LoVo (cell line): ENCODE measurements around the gene ZNF106.

Source experiments
- DNase-seq: peaks from one replicate; pipeline ENCODE4 v3.0.0-alpha.2; 2016; ENCODE audit warnings: low spot score

ZNF106 gene

DNA sequence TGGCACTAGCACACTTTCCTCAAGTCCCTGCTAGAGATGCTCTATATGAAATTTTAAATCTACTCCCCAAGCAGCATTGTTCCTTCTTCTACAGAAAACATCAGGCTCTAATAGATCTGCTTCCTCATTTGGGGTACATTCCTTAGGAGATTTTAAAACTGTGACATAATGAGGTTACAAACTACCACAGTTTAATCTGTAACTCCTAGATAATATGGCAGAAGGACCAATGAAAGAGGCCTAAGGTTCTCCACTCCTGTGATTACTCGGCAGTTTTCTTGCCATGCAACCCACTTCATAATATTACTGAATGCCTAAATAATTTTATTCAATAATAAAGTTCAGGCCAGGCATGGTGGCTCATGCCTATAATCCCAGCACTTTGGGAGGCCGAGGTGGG, 16.1 kb downstream of the ZNF106 start:
- no peak for DNase-seq

DNA sequence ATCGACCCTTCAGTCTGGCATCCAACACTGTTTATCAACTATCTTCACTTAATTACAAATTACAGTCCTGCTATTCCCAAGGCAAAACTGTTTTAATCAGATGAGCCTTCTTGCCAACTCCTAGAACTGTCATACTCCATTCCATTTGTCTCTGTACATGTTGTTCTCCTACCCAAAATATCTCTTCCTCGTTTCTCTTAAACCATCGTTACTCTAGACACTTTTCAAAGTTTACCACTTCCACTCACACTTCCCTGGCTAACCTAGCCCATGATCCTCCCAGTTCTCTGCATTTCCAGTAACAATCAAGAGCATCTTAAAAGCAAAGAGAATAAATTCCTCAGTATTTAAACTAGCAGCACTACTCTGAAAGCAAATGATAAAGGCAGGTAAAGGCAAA, 19.9 kb downstream of the ZNF106 start:
- no peak for DNase-seq

DNA sequence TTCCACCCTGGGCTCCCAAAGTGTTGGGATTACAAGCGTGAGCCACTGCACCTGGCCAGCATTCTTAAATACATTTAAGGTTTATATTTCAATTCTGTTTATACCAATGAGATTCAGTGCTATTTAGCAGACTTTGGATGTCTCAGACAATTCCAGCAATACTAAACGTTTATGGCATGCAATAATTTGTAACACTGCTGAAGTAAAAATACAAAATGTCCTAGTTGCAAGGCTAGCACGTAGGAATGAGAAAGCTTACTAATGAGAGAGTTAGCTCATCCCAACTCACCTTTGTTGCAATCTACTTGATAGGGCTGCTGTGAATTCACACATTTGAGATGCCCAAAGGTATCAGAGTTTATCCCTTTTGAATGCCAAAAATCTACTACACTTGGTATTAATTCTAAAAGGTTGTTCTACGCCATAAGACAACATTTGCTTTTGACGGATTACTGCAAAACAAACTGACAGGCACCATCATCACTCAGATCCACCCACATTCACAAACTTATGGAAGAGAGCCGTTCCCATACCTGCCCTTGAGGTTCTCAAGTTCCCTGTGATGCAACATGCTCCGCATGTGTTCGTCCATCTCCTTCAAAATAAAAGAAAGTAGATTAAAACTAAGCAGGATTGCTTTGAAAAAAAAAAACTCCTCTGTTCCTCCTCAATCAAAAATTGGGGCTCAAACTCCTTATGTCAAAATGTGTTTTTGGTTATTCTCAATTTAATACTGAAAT, 25.3 kb downstream of the ZNF106 start:
- no peak for DNase-seq

DNA sequence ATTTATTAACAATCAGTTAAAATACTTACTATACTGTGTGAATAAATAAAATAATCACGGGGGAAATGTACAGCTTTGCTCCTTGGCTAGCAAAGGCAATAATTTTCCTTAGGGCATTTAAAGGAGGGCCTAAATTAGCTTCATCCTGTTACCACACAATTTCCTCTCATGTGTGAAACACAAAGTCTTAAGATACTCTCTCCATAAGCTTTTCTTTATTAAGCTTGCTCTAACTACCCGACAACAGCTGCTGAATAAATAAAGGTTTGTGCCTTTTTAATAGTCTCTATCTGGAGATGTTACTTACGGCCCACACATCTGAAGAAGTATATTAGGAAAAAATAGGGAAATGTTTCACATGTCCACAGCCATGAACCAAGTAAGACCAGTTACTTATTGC, 29.7 kb downstream of the ZNF106 start:
- DNase-seq = no peak

DNA sequence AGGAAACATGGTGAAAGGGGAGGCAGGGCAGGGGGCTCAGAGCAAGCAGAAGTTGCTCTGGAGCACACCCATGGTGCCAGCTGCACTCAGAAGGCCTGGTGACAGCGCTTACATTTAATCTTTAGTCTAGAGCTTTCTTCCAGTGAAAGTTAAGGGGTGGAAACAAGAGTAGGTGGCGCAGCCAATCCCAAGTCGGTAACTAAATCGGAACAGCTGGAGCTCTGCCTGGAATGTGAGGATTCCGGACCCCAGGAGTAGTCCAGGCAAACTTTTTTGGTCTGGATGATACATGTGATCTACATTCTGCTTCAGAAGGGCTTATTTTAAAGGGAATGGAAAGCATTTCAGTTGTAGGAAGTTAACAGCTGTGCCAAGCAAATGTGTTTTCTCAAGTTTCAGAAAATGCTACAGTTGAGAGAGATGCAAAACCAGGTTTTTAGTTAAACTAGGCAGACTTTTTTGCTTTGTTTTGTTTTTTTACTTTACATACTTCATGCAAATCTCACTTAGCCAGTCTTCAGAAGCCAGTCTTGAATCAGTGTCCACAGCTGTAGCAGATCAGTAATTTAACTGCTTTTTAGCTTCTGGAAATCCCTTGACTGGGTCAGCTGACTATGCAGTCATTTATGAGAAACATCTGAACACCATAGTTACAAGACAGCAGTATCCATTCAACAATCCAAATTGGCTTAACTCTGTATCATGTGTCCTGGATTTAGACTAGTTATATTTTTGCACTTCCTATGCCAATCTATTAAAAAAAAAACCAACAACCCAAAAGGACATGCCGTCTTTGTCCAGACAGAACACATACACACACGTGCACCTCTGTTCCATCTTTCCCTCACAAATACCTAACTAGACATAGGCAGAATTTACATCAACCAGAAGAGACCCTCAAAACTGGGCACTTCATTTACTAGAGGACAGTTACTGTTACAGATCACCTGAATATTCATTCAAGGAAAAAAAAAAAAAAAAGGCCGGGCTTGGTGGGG, 33.2 kb downstream of the ZNF106 start:
- no peak for DNase-seq

DNA sequence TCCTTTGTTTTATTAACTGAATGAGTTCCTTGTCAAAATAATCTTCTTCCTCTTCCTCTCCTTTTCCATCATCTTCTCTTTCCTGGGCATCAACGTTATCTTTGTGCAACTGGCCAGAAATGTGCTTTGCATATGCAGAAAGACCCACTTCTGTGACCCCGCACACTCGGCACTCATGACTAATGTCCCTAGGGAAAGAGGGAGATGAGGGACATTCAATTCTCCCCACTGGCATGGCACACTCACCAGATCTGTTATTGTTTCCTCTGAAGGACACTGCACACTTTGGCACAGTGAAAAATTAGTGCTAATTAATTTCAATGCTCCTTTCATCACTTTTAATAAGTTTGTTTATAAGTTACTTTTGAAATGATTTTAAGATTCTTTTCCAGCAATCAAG, 34.0 kb downstream of the ZNF106 start:
- no peak for DNase-seq

DNA sequence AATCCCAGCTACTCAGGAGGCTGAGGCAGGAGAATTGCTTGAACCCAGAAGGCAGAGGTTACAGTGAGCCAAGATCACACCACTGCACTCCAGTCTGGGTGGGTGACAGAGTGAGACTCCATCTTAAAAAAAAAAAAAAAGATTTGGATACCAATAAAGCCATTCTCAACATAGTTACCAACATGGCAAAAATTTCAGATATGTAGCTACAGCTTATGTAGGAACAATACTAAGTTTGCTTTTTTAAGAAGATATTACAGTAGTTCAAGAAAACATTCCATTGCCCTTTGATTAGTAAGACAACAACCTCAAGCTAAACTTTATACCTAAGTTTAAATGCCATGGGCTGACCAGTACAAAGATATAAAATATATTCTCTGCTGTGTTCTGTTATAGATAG, 34.4 kb downstream of the ZNF106 start:
- no peak for DNase-seq

DNA sequence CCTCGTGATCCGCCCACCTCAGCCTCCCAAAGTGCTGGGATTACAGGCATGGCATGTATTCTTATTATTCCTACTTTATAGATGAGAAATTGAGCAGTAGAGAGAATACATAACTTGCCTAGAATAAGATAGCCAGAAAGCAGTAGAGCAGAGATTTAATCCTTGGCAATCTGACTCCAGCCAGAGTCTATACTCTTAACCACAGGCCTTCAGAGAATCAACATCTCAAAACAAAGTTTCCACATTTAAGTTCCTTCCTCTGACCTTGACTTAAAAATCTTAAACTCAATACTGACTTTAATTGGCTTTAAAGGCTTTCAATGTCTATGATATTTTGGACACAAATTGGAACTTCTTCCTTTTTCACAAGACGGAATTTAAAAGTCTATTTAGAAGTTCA, 37.1 kb downstream of the ZNF106 start:
- no peak for DNase-seq

DNA sequence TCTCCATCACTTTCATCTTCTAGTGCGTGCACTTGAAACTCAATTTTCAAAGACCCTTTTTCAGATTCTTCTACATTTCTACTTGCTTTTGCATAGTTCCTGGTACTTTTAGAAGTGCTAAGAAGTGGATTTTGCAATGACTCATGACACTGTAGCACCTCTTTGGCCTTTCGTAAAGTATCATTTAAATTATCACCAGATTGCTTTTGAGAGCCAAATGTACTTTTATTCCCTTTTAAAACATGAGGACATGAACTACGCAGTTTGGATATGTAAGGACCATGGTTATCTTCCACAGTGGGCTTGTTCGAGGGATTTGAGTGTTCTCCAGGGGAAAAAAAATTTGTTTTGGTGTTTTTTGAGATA, 40.5 kb downstream of the ZNF106 start:
- DNase-seq = no peak

DNA sequence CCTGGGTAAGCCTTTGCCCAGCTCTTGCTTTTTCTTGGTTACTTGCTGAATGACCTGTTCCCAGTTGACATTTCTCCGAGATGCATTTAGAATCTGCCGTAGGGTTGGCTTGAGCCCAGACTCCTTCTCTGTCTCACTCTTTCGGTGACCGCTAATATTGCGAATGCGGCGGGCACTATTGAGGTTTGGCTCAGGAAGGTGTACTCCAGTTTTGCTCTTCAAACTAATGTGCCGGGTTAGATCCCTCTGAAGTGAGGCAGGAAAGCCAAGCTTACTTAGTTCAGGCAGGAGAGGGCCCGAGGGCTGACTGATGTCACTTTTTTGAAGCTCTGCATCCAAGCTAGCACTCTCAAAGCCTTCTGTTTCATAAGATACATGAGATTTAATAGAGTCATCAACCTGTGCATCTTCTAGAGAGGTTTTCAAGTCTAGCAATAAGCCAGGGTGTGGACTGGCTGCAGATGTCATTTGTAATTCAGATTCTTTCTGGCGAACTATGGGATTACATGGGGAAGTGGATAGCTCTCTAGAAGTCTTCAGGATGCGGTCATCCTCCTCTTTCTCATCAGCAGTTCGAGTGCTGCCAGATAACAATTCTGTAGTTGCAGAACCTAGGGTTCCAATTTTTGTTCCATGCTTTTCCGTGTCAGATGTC, 41.0 kb downstream of the ZNF106 start:
- no peak for DNase-seq

DNA sequence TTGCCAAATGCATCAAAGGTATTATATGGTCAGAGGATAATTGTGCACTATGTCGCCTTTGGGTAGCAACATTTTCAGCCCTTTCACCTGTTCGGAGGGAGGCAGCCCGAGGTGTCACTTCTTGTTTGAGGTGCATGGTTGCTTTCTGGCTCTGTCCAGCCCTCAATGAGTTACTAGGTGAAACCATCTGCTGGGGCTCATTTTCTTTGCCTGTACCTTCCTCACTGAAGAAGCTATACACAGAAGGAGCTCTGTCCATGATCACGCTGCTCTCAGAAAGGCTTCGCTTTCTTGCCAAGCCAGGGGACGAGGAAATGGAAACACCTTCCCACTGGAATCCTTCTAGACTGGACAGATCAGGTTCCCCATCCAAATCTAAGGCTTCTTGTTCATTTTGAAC, 42.7 kb downstream of the ZNF106 start:
- DNase-seq = no peak

DNA sequence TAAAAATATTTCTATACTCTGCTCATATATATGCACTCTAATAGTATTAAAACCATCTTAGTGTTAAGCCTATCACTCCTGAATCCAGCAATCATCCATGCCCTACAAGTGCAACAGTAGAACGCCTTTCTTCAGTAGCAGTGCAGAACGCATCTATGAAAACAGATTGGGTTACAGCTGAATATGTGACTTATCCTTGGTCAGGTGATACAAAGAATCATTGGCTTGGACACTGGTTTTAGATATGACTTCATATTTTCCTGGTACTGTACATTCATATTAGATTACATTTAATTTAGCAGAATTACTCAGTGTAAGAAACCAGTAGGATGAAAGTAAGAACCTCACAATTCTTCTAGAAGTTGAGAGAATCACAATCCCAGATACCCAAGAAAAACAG, 43.3 kb downstream of the ZNF106 start:
- DNase-seq = no peak

DNA sequence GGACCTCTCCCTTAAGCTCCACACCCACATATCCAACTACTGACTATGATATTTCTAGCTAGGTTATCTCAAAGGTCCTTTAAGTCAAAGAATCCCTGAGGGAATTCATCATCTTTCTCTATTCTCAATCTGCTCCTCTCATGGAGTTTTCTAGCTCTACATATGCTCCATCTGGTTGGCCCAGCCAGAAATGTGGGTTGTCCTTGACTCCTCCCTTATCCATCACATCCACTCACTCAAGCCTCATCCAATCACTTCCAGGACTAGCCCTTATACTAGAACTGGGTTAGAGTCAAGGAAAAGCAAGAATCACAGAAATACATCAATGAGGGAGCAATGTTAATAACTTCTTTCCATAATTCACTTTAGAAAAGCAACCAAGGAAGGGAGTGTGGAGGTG, 45.4 kb downstream of the ZNF106 start:
- no peak for DNase-seq

DNA sequence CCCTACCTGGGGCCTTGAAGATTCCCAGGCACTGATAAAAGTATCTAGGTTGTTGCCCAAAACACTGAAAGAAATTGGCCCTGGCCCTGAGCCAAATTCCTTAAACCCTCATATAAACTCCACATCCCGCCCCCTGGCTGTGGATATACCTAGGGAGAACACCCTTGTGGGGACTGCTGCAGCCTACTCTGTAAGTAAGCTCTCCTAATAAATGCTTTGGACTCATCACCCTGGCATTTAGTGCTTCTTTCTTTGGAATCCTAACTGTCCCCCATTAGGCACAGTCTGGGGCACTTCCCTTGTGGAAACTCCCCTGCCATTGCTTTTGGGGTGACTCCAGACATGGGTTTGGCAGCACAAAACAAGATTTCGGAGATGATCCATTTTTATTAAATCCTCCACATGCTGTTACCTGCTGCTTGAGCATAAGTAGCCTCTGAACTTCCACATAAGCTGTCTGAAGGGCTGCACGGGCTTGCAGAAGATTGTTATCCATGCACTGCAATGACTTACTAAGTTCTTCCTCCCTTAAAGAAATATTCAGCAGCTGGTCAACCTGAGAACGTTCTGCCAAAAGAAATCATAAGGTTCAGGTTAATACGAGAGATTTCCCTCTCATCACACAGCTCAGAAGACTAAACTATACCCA, 46.4 kb downstream of the ZNF106 start:
- DNase-seq = no peak

DNA sequence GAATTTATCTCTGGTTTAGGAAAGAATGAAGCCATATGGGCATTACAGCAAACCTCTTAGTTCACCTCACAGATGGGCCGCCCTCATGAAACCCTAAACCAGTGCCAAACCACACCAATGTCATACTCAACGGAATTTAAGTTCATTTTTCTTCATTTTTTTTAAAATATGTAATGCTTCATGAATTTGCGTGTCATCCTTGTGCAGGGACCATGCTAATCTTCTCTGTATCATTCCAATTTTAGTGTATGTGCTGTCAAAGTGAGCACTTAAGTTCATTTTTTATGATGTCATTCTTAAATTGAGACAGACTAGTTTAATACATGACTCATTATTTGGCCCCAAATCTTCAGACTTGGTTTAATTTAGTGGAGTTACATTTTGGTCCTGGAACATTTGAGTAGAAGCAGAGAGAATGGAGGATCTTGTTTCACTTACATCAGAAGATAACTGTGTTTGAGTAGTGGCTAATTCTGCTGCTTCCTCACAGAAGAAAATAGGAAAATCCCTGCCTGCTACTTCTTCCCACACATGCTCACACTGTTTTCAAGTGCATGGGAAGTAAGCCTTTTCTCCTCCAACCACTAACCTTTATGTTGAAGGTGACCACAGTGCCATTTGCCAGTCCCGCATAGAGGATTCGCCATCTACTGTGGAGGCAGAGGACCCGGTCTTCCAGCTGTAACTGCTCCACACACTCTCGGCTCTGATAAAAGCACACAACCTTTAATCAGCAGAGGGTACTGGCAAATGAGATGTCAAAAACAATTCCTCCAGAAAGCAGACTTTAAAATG, 63.3 kb downstream of the ZNF106 start:
- DNase-seq = no peak

DNA sequence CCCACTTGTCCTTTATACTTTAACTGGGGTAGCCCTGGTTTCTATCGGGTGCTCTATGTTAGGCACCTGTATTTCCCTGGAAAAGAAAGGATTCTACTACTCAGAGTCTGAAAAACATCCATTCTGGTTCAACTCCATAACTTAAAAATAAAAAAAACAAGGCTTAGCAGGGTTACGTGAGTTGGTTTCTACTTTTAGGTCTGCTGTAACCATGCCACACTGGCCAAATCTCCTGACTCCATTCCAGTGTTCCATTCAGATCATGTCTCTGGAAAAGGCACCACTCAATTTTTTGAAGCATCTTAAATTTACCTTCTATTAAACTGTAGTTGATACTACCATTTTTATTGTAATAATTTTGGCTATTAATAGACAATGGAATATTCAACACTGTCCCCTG, 69.6 kb downstream of the ZNF106 start:
- no peak for DNase-seq

DNA sequence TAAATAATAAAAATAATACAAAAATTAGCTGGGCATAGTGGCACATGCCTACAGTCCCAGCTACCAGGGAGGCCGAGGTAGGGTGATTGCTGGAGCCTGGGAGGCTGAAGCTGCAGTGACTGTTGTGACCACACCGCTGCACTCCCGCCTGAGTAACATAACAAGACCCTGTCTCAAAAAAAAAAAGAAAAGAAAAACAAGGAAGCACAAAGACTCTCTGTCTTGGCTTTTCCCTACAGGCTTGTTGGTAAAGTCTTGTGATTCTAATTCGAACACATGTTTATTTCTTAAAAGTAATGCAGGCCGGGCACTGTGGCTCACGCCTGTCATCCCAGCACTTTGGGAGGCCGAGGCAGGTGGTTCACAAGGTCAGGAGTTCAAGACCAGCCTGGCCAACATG, 71.6 kb downstream of the ZNF106 start:
- no peak for DNase-seq

DNA sequence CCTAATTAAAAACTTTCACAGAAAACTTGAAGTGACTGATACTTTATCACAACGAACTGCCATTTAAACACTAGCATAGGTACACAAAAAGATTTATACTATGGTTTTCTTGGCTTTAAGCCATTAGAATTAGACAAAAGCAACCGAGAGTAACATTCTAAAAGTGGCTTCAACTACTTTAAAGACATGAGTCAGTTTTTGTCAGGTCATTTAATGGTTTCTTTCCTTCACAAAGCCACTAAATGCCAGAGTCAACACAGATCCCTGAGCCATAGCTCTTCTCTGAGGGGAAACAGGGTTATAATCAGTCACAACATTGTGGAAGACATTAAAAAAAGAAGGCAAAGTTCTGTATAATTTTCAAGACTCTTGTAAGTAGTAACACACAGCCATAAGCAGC, 77.0 kb downstream of the ZNF106 start:
- no peak for DNase-seq

DNA sequence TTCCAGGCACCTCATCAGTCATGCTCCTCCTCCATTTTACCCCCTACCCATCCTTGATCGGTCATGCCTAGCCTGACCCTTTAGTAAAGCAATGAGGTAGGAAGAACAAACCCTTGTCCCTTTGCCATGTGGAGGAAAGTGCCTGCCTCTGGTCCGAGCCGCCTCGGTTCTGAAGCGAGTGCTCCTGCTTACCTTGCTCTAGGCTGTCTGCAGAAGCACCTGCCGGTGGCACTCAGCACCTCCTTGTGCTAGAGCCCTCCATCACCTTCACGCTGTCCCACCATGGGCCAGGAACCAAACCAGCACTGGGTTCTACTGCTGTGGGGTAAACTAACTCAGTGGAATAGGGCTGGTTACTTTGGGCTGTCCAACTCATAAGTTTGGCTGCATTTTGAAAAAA, 79.1 kb downstream of the ZNF106 start:
- no peak for DNase-seq

DNA sequence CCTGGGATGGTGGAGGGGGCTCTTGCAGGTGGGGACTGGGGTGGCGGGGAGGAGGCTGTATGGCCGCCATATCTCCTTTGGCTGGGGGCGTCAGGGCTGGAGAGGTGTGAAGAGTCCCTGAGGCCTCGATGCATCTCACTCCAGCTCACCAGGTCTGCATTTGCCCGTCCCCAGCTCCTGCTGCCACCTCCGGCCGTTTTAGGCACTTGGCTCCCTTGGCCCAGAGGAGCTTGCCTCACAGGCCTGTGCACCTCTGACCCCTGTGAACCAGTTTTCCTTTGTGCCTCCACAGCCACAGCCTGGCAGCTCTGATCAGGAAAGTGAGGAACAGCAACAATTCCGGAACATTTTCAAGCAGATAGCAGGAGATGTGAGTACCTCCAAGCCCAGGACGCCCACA, 81.9 kb downstream of the ZNF106 start:
- DNase-seq = no peak

DNA sequence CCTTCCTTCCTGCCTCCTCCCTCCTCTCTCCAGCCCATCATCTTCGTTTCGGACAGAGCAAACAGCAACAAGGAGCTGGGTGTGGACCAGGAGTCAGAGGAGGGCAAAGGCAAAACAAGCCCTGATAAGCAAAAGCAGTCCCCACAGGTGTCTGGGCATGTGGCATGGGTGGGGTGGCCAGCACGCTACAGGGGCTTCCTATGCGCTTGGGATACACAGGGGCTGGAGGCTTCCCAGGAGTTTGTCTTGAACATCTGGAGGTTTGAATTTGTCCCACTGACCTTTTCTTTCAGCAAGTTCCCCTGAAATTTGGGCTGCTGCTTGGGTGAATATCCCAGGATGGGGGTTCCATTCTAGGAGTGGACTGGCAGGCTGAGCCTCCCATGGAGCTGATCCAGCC, 82.8 kb downstream of the ZNF106 start:
- no peak for DNase-seq
